ENCODE data around the gene THSD4. TPM values are rescaled to one million over a fixed set of nuclear protein-coding genes. Genes with fewer than 3 reads are reported as not detected.

THSD4 gene
- total and polyA plus RNA-seq, 2 experiments from 2014 or later = 5.1 to 25.5 TPM

DNA sequence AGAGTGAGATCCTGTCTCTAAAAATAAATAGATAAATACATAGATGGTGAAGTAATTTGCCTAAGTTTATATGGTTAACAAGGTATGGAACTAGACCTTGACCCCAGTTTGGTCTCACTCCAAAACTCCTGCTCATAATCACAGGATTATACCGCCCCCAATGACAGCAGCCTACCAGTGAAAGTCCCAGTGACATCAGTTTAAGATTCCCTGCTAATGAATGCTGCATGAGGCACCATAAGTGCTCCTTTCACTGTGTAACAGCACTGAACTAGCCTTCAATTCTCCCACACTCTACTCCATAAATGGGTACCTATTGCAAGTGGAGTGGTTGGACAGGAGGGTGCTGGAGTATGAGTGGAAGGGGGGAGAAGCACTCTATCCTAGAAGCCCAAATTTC, 23.7 kb upstream of the THSD4 start:
- Histone ChIP-seq H3K27me3 (no peaks in the 10 kb centered on the region), H3K4me1 (ENCODE audit: low read depth) (no peaks in the 10 kb centered on the region), H3K27ac (no peak overlapping the region), H3K9me3 (ENCODE audit: low read depth) (no peaks in the 10 kb centered on the region), H3K36me3 (no peaks in the 10 kb centered on the region), H3K4me3 (no peak overlapping the region)
- DNase-seq (ENCODE audit: low read depth in 1 of 2, low spot score in 1 of 2) = no peak
- TF ChIP-seq, protein P1, sequence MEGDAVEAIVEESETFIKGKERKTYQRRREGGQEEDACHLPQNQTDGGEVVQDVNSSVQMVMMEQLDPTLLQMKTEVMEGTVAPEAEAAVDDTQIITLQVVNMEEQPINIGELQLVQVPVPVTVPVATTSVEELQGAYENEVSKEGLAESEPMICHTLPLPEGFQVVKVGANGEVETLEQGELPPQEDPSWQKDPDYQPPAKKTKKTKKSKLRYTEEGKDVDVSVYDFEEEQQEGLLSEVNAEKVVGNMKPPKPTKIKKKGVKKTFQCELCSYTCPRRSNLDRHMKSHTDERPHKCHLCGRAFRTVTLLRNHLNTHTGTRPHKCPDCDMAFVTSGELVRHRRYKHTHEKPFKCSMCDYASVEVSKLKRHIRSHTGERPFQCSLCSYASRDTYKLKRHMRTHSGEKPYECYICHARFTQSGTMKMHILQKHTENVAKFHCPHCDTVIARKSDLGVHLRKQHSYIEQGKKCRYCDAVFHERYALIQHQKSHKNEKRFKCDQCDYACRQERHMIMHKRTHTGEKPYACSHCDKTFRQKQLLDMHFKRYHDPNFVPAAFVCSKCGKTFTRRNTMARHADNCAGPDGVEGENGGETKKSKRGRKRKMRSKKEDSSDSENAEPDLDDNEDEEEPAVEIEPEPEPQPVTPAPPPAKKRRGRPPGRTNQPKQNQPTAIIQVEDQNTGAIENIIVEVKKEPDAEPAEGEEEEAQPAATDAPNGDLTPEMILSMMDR (IDR thresholded peaks at IDR 0.05; ENCODE audit: low read depth, low read length) = no peak

DNA sequence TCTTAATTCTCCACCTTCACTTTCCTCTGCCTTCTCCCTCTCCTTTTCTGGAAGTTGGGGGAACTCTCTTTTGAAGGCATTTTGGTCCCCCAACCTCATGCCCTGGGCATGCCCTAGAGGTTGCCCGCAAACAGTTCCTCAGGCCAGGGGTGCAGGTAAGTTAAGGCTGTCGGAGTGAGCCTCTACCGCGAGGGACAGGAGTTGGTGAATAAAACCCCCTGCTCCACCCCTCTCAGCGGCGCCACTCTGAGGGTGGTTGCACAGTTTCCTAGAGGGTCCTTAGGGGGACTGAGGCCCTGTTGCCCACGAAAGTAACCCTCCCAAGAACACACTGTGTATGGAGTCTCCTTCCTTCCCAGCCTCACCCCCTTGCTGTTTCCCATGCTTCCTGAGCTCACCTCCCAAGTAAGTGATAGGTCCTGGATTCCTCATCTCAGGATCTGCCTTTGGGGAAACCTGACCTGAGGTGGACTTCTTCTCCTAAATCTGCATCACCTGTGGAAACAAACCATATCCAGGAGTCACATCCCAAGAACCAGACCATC, 23.1 kb upstream of the THSD4 start:
- Histone ChIP-seq H3K4me1 (ENCODE audit: low read depth) (no peaks in the 10 kb centered on the region), H3K4me3 (no peak overlapping the region), H3K27me3 (no peaks in the 10 kb centered on the region), H3K36me3 (no peaks in the 10 kb centered on the region), H3K27ac (no peak overlapping the region), H3K9me3 (ENCODE audit: low read depth) (no peaks in the 10 kb centered on the region)
- TF ChIP-seq, protein P1 (IDR thresholded peaks at IDR 0.05; ENCODE audit: low read depth, low read length) = no peak
- no peak for DNase-seq (ENCODE audit: low read depth in 1 of 2, low spot score in 1 of 2)

GRCh38 chr15:71093054-71094024, 21.9 kb upstream of the THSD4 start:
- H3K27ac ChIP-seq = no peak overlapping the region
- TF ChIP-seq, protein P1 (IDR thresholded peaks at IDR 0.05; ENCODE audit: low read depth, low read length) = no peak
- DNase-seq (ENCODE audit: low read depth in 1 of 2, low spot score in 1 of 2) = peak in 1 of 2 donors; percentile 30
- no peaks in the 10 kb centered on the region for H3K36me3 ChIP-seq
- no peaks in the 10 kb centered on the region for H3K27me3 ChIP-seq
- H3K4me3 ChIP-seq = no peak overlapping the region
- no peaks in the 10 kb centered on the region for H3K4me1 ChIP-seq (ENCODE audit: low read depth)
- H3K9me3 ChIP-seq (ENCODE audit: low read depth) = no peaks in the 10 kb centered on the region

GRCh38 chr15:71094137-71094536, 21.1 kb upstream of the THSD4 start:
- no peaks in the 10 kb centered on the region for H3K4me1 ChIP-seq (ENCODE audit: low read depth)
- DNase-seq (ENCODE audit: low read depth in 1 of 2, low spot score in 1 of 2) = no peak
- no peak overlapping the region for H3K27ac ChIP-seq
- H3K9me3 ChIP-seq (ENCODE audit: low read depth) = no peaks in the 10 kb centered on the region
- H3K4me3 ChIP-seq = no peak overlapping the region
- no peaks in the 10 kb centered on the region for H3K36me3 ChIP-seq
- TF ChIP-seq, protein P1 (IDR thresholded peaks at IDR 0.05; ENCODE audit: low read depth, low read length) = no peak
- no peaks in the 10 kb centered on the region for H3K27me3 ChIP-seq

- H3K4me1 ChIP-seq (ENCODE audit: low read depth) = no peaks in the 10 kb centered on the region
- TF ChIP-seq, protein P1 (IDR thresholded peaks at IDR 0.05; ENCODE audit: low read depth, low read length) = no peak
Observed at GRCh38 chr15:71096676-71097075, 18.6 kb upstream of the THSD4 start.

More at GRCh38 chr15:71096676-71097075, 18.6 kb upstream of the THSD4 start:
- H3K27ac ChIP-seq = no peak overlapping the region
- no peak overlapping the region for H3K4me3 ChIP-seq
- no peaks in the 10 kb centered on the region for H3K9me3 ChIP-seq (ENCODE audit: low read depth)
- no peaks in the 10 kb centered on the region for H3K27me3 ChIP-seq
- no peak for DNase-seq (ENCODE audit: low read depth in 1 of 2, low spot score in 1 of 2)
- no peaks in the 10 kb centered on the region for H3K36me3 ChIP-seq

All from cardiac muscle cell (in vitro differentiated cells and primary cell).